Stimulated activated CD8-positive, alpha-beta memory T cell treated with anti-CD3 and anti-CD28 coated beads, Interleukin-4, amount 100 ng/mL, for 24 hours (primary cell): ENCODE results near the gene GUK1.

Experiments used
- DNase-seq: peaks from one replicate; pipeline ENCODE4 v3.0.0-alpha.2; 2020; ENCODE audit warnings: low read depth

GUK1 gene

GRCh38 chr1:228139931-228140723 lies at the start of gene GUK1:
TSS of gene GUK1 (plus strand) at chr1:228140279. CDS start at chr1:228140303, 24 bp downstream.
- DNase-seq = peak; percentile 100

GRCh38 chr1:228090613-228091081 lies 49.4 kb upstream of the GUK1 start:
- no peak for DNase-seq

- DNase-seq = no peak
Observed at GRCh38 chr1:228091084-228091483, 49.0 kb upstream of the GUK1 start.

GRCh38 chr1:228092342-228093049 lies 47.6 kb upstream of the GUK1 start:
- no peak for DNase-seq

- DNase-seq = no peak
Observed at GRCh38 chr1:228093050-228093906, 46.8 kb upstream of the GUK1 start.

- no peak for DNase-seq
Observed at GRCh38 chr1:228094432-228095016, 45.6 kb upstream of the GUK1 start.

- DNase-seq = no peak
Observed at GRCh38 chr1:228095161-228095560, 44.9 kb upstream of the GUK1 start.

GRCh38 chr1:228095938-228096337 lies 44.1 kb upstream of the GUK1 start:
- no peak for DNase-seq

GRCh38 chr1:228096416-228097332 lies 43.4 kb upstream of the GUK1 start:
- no peak for DNase-seq

- DNase-seq = no peak
Observed at GRCh38 chr1:228097333-228098081, 42.6 kb upstream of the GUK1 start.

GRCh38 chr1:228098323-228098931 lies 41.7 kb upstream of the GUK1 start:
- DNase-seq = no peak

GRCh38 chr1:228099331-228099732 lies 40.7 kb upstream of the GUK1 start:
- no peak for DNase-seq

- no peak for DNase-seq
Observed at GRCh38 chr1:228100822-228101613, 39.1 kb upstream of the GUK1 start.

GRCh38 chr1:228101614-228101993 lies 38.5 kb upstream of the GUK1 start:
- DNase-seq = no peak

- peak; percentile 32 for DNase-seq
Observed at GRCh38 chr1:228101994-228102790, 37.9 kb upstream of the GUK1 start.

- peak; percentile 96 for DNase-seq
Observed at GRCh38 chr1:228102791-228103620, 37.1 kb upstream of the GUK1 start, which contains the start of gene C1orf35. TSS of gene C1orf35 (minus strand) at chr1:228103325. CDS start at chr1:228103227, 98 bp downstream.
